ENCODE measurements around the gene PDE8A. TPM values are rescaled to one million over a fixed set of nuclear protein-coding genes. Genes with fewer than 3 reads are reported as not detected.
A peak's percentile ranks its signal among the peaks of the same experiment; 100 is the strongest.
"Not testable (repeated sequence)": the region's sequence is repeated elsewhere in the genome, so short reads cannot be mapped to it uniquely, and the experiment has no call there.

The PDE8A gene
- total RNA-seq, 2 donors from 2014 or later, result 63.3 to 85.3 TPM

- H3K4me1 ChIP-seq, result peaks cover 5% of the 10 kb centered on the region
- peak; percentile 94 for DNase-seq
- H3K27me3 ChIP-seq, result no peaks in the 10 kb centered on the region
- peak overlapping the region; percentile 75 to 87 for H3K9ac ChIP-seq (ENCODE audit: low read depth in 2 of 2, low read length in 2 of 2)
- H3K9me3 ChIP-seq, result no peaks in the 10 kb centered on the region
- peak overlapping the region; percentile 71 for H3K4me3 ChIP-seq
- intact Hi-C loops (cut with DNase I), result no loop called here
- H3K27ac ChIP-seq, result peak overlapping the region; percentile 95
- no peak for TF ChIP-seq CTCF (IDR thresholded peaks at IDR 0.05)
- H3K36me3 ChIP-seq, result no peaks in the 10 kb centered on the region
Observed at GRCh38 chr15:84981054-84981710, 474 bp upstream of the PDE8A start.

GRCh38 chr15:84982301-84982920, 755 bp downstream of the PDE8A start:
- H3K9ac ChIP-seq (ENCODE audit: low read depth in 2 of 2, low read length in 2 of 2), result peak overlapping the region; percentile 79 to 87
- H3K9me3 ChIP-seq, result no peaks in the 10 kb centered on the region
- peak; percentile 77 for DNase-seq
- H3K4me1 ChIP-seq, result peaks cover 5% of the 10 kb centered on the region
- no peaks in the 10 kb centered on the region for H3K36me3 ChIP-seq
- TF ChIP-seq CTCF (IDR thresholded peaks at IDR 0.05), result no peak
- intact Hi-C loops (cut with DNase I), result no loop called here
- H3K4me3 ChIP-seq, result peak overlapping the region; percentile 71
- H3K27me3 ChIP-seq, result no peaks in the 10 kb centered on the region
- H3K27ac ChIP-seq, result peak overlapping the region; percentile 95

- peak overlapping the region; percentile 71 for H3K4me3 ChIP-seq
- TF ChIP-seq CTCF (IDR thresholded peaks at IDR 0.05), result no peak
- H3K27ac ChIP-seq, result no peak overlapping the region
- no peak for DNase-seq
- intact Hi-C loops (cut with DNase I), result no loop called here
- no peaks in the 10 kb centered on the region for H3K27me3 ChIP-seq
- H3K9ac ChIP-seq (ENCODE audit: low read depth in 2 of 2, low read length in 2 of 2), result peak overlapping the region in 1 of 2 donors; percentile 79
- peaks cover 8% of the 10 kb centered on the region for H3K4me1 ChIP-seq
- H3K9me3 ChIP-seq, result no peaks in the 10 kb centered on the region
- no peaks in the 10 kb centered on the region for H3K36me3 ChIP-seq
Observed at GRCh38 chr15:84983294-84983693, 1.6 kb downstream of the PDE8A start.

GRCh38 chr15:84983711-84984110, 2.1 kb downstream of the PDE8A start:
- H3K4me3 ChIP-seq, result peak overlapping the region; percentile 71
- H3K27ac ChIP-seq, result no peak overlapping the region
- H3K9ac ChIP-seq (ENCODE audit: low read depth in 2 of 2, low read length in 2 of 2), result peak overlapping the region in 1 of 2 donors; percentile 79
- no peak for DNase-seq
- H3K36me3 ChIP-seq, result no peaks in the 10 kb centered on the region
- no peak for TF ChIP-seq CTCF (IDR thresholded peaks at IDR 0.05)
- intact Hi-C loops (cut with DNase I), result loop anchor here (2.0 kb wide), 1 partner anchor 15 kb away; no protein-coding TSS in a partner anchor
- no peaks in the 10 kb centered on the region for H3K9me3 ChIP-seq
- H3K4me1 ChIP-seq, result peaks cover 11% of the 10 kb centered on the region
- H3K27me3 ChIP-seq, result no peaks in the 10 kb centered on the region

GRCh38 chr15:84985158-84985557, 3.5 kb downstream of the PDE8A start:
- no peak for DNase-seq
- H3K9me3 ChIP-seq, result no peaks in the 10 kb centered on the region
- no peak for TF ChIP-seq CTCF (IDR thresholded peaks at IDR 0.05)
- peaks cover 15% of the 10 kb centered on the region for H3K4me1 ChIP-seq
- intact Hi-C loops (cut with DNase I), result loop anchor here (2.0 kb wide), 1 partner anchor 14 kb away; no protein-coding TSS in a partner anchor
- H3K27me3 ChIP-seq, result no peaks in the 10 kb centered on the region
- H3K9ac ChIP-seq (ENCODE audit: low read depth in 2 of 2, low read length in 2 of 2), result no peak overlapping the region
- no peak overlapping the region for H3K27ac ChIP-seq
- no peak overlapping the region for H3K4me3 ChIP-seq
- no peaks in the 10 kb centered on the region for H3K36me3 ChIP-seq

GRCh38 chr15:84987351-84987750, 5.7 kb downstream of the PDE8A start:
- H3K36me3 ChIP-seq; H3K9ac ChIP-seq (ENCODE audit: low read depth in 2 of 2, low read length in 2 of 2); H3K27me3 ChIP-seq; H3K27ac ChIP-seq; H3K9me3 ChIP-seq; H3K4me3 ChIP-seq; intact Hi-C loops (cut with DNase I); DNase-seq: not testable (repeated sequence)
- H3K4me1 ChIP-seq, result peaks cover 15% of the 10 kb centered on the region
